Sigmoid colon (tissue), 7 donors: ENCODE results near the gene USHBP1. TPM values are rescaled to one million over a fixed set of nuclear protein-coding genes. Genes with fewer than 3 reads are reported as not detected.
A peak's percentile ranks its signal among the peaks of the same experiment; 100 is the strongest.

Experiments
- DNase-seq: peaks from one replicate; pipeline ENCODE4 v3.0.0-alpha.2; 2019
- H3K27ac ChIP-seq, 4 donors: fragments of 200-600 bp; sonication (generic); one replicate each; pipeline ENCODE4 v1.5.1; 2016 to 2019; ENCODE audit warnings: mild to moderate bottlenecking in 1 of 4
- H3K27me3 ChIP-seq, 3 donors: fragments of 200-600 bp; sonication (generic); one replicate each; pipeline ENCODE4 v1.5.1; 2019; ENCODE audit warnings: mild to moderate bottlenecking in 1 of 3
- H3K36me3 ChIP-seq, 4 donors: fragments of 200-600 bp; sonication (generic); one replicate each; pipeline ENCODE4 v1.5.1; 2016 to 2019
- H3K4me1 ChIP-seq, 4 donors: fragments of 200-600 bp; sonication (generic); one replicate each; pipeline ENCODE4 v1.5.1; 2017 to 2019
- H3K4me3 ChIP-seq, 4 donors: fragments of 200-600 bp; sonication (generic); one replicate each; pipeline ENCODE4 v1.5.1; 2017 to 2019; ENCODE audit warnings: mild to moderate bottlenecking in 2 of 4, moderate library complexity in 1 of 4
- H3K9me3 ChIP-seq, 4 donors: fragments of 200-600 bp in 3 of 4; sonication (generic) in 3 of 4; one replicate each; pipeline versions ENCODE4 v1.5.1 to v1.6.1; 2013 to 2019
- EP300 ChIP-seq, 4 donors: sonication (generic); formaldehyde crosslinking; IDR thresholded peaks; one replicate each; pipeline ENCODE4 v1.6.1; 2017; ENCODE audit warnings: antibody characterized with exemption in 4 of 4
- POLR2A ChIP-seq, 2 donors: fragments of 450-650 bp; IDR thresholded peaks; one replicate each; pipeline ENCODE4 v1.6.1; 2016; ENCODE audit warnings: antibody characterized with exemption in 2 of 2, mild to moderate bottlenecking in 2 of 2, moderate library complexity in 2 of 2
- POLR2AphosphoS5 ChIP-seq, 4 donors: sonication (generic); formaldehyde crosslinking; IDR thresholded peaks; one replicate each; pipeline ENCODE4 v1.6.1; 2017; ENCODE audit warnings: antibody characterized with exemption in 4 of 4
- WGBS, 2 donors: extraction: QIAGEN DNeasy Blood & Tissue Kit; methylation state at CpG; one replicate each; pipeline ENCODE4 v1.1.7; 2013; 5-methylcytosine and 5-hydroxymethylcytosine counted together
- intact Hi-C: fragments of 100-400 bp; cut with DNase I; formaldehyde crosslinking; loops from one replicate; pipeline ENCODE4 v1.15.1; 2023
- polyA plus RNA-seq, 3 donors: library from polyadenylated mRNA; stranded (reverse); fragments of 200-250 nt; gene quantifications; one replicate each; pipeline ENCODE4 v1.2.3, GENCODE V29; 2013
- total RNA-seq, 4 donors: library from RNA; depleted of rRNA; stranded (reverse); fragments of >200 nt; gene quantifications; one replicate each; pipeline ENCODE4 v1.1.0, GENCODE V29; 2016
- TF ChIP-seq, protein P1 (sequence below), 4 experiments: fragments of 450-650 bp in 3 of 4; fragments of 200-600 bp in 1 of 4; IDR thresholded peaks; one replicate each; pipeline ENCODE4 v1.5.1; 2016 to 2019; ENCODE audit warnings: antibody characterized with exemption in 4 of 4, mild to moderate bottlenecking in 3 of 4, moderate library complexity in 2 of 4
- donor health status: healthy with polysubstance abuse.
- donor health status: Bipolar disorder and iron deficiency.
- donor health status: healthy.

USHBP1 gene
- total and polyA plus RNA-seq, 7 donors: 0.23 to 18.6 (median 2.1) TPM

DNA sequence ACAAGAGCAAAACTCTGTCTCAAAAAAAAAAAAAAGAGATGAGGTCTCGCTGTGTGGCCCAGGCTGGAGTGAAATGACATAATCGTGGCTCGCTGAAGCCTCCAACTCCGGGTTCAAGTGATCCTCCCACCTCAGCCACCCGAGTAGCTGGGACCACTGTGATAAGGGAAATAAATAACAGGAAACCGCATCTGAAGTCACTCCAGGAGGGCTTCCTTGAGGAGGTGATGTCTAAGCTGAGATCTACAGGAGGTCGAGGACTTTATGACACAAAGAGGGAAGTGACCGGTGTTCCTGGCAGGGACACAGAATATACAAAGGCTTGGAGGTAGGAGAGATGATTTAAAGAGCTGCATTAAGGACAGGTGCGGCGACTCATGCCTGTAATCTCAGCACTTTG, 9.9 kb downstream of the USHBP1 start:
- intact Hi-C loops: no loop called here
- Histone ChIP-seq H3K36me3 (no peaks in the 10 kb centered on the region), H3K4me1 (no peaks in the 10 kb centered on the region), H3K27ac (no peak overlapping the region), H3K9me3 (peaks cover 0 to 2% (median 0%) of the 10 kb centered on the region in 4 donors), H3K4me3 (no peak overlapping the region), H3K27me3 (no peaks in the 10 kb centered on the region)
- DNase-seq: no peak
- 52 to 79% methylated on average over 10 of the region's 10 CpGs for WGBS, 2 donors
- TF ChIP-seq EP300 (IDR thresholded peaks at IDR 0.05): no peak
- TF ChIP-seq, protein P1, sequence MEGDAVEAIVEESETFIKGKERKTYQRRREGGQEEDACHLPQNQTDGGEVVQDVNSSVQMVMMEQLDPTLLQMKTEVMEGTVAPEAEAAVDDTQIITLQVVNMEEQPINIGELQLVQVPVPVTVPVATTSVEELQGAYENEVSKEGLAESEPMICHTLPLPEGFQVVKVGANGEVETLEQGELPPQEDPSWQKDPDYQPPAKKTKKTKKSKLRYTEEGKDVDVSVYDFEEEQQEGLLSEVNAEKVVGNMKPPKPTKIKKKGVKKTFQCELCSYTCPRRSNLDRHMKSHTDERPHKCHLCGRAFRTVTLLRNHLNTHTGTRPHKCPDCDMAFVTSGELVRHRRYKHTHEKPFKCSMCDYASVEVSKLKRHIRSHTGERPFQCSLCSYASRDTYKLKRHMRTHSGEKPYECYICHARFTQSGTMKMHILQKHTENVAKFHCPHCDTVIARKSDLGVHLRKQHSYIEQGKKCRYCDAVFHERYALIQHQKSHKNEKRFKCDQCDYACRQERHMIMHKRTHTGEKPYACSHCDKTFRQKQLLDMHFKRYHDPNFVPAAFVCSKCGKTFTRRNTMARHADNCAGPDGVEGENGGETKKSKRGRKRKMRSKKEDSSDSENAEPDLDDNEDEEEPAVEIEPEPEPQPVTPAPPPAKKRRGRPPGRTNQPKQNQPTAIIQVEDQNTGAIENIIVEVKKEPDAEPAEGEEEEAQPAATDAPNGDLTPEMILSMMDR (IDR thresholded peaks at IDR 0.05): no peak
- no peak for TF ChIP-seq POLR2A (IDR thresholded peaks at IDR 0.05)
- TF ChIP-seq POLR2AphosphoS5 (IDR thresholded peaks at IDR 0.05): no peak

DNA sequence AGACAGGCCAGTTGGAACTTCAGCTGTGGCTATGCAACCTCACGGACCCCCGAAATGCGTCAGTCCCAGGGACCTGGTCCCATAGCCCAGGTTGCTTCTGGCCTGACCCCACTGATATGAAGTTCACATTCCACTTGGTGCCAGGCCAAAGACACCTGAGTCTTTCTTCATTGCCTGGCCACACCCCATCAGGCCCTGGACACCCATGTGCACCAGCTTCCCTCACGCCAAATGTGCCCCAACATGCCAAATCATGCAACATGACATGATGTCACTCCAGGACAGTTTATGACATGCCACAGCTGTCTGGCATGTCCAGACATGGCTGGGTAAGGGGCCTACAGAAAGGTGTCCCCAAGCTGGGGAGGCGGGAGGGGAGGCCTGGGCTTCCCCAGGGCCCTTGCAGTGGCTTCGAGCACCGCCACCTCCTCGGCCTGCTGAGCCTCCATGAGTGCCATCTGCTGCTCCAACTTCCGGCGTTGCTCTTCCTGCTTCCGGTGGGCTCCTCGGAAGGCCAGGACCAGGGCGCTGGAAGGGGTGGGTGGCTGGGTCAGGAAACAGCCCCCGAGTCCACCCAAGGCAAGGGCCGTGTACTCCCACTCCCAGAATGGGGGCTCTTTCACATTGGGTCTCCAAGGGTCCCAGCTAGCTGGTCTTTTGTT, 14.5 kb downstream of the USHBP1 start:
- TF ChIP-seq EP300 (IDR thresholded peaks at IDR 0.05): no peak
- TF ChIP-seq POLR2AphosphoS5 (IDR thresholded peaks at IDR 0.05): no peak
- TF ChIP-seq POLR2A (IDR thresholded peaks at IDR 0.05): no peak
- TF ChIP-seq, protein P1 (IDR thresholded peaks at IDR 0.05): no peak
- H3K36me3 ChIP-seq: no peaks in the 10 kb centered on the region
- H3K27ac ChIP-seq: no peak overlapping the region
- H3K9me3 ChIP-seq: no peaks in the 10 kb centered on the region
- intact Hi-C loops: loop anchor here (5.0 kb wide), 2 partner anchors 32 to 57 kb away; partner anchors contain the start of genes ANKLE1, DDA1 and MRPL34
- H3K4me1 ChIP-seq: peaks cover 0 to 13% (median 10%) of the 10 kb centered on the region in 4 donors
- no peak overlapping the region for H3K4me3 ChIP-seq
- 78 to 86% methylated on average over 15 of the region's 15 CpGs for WGBS, 2 donors
- no peak for DNase-seq
- H3K27me3 ChIP-seq: no peaks in the 10 kb centered on the region

DNA sequence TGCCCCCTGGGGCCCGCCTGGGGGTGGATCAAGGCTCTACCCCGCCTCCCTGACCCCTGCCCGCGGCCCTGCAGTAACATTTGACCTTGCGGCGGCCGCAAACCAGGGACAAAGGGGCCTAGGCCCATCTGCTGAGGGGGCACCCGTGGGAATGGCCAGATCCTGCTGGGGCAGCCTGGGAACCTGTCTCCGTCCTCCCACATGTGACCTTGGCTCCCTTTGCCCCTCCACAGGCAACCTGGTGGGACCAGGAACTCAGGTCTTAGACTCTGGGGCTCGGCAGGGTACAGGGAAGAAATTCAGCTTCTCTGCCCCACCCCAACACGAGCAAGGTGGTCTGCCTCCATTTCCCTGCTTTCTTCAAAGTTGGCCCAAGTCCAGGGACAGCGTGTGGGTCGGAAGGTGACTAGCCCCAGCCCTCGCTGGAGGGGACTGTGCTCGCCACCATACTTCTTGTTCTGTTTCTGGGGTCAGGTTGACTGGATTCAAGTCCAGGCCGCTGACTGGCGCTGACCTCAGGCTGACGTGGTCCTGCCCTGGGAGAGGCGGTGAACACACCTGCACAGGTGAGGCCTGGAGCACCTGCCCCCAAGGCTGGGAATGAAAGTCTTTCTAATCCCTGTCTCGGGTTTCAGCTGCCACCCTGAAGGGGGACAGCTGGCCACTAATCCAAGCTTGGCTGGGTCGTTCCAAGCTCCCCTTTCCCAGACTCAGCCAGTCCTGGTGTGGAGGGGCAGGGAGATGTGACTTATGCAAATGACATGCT, 16.4 kb downstream of the USHBP1 start:
- H3K27ac ChIP-seq: peak overlapping the region in 1 of 4 donors; percentile 8
- no peaks in the 10 kb centered on the region for H3K9me3 ChIP-seq
- intact Hi-C loops: loop anchor here (5.0 kb wide), 2 partner anchors 34 to 59 kb away; partner anchors contain the start of genes ANKLE1, DDA1 and MRPL34
- TF ChIP-seq POLR2A (IDR thresholded peaks at IDR 0.05) (no peak), EP300 (IDR thresholded peaks at IDR 0.05) (no peak), POLR2AphosphoS5 (IDR thresholded peaks at IDR 0.05) (no peak)
- TF ChIP-seq, protein P1 (IDR thresholded peaks at IDR 0.05): no peak
- H3K4me1 ChIP-seq: peaks cover 0 to 28% (median 20%) of the 10 kb centered on the region in 4 donors
- no peaks in the 10 kb centered on the region for H3K27me3 ChIP-seq
- WGBS, 2 donors: 28 to 68% methylated on average over 21 of the region's 21 CpGs
- no peaks in the 10 kb centered on the region for H3K36me3 ChIP-seq
- H3K4me3 ChIP-seq: no peak overlapping the region
- DNase-seq: no peak

DNA sequence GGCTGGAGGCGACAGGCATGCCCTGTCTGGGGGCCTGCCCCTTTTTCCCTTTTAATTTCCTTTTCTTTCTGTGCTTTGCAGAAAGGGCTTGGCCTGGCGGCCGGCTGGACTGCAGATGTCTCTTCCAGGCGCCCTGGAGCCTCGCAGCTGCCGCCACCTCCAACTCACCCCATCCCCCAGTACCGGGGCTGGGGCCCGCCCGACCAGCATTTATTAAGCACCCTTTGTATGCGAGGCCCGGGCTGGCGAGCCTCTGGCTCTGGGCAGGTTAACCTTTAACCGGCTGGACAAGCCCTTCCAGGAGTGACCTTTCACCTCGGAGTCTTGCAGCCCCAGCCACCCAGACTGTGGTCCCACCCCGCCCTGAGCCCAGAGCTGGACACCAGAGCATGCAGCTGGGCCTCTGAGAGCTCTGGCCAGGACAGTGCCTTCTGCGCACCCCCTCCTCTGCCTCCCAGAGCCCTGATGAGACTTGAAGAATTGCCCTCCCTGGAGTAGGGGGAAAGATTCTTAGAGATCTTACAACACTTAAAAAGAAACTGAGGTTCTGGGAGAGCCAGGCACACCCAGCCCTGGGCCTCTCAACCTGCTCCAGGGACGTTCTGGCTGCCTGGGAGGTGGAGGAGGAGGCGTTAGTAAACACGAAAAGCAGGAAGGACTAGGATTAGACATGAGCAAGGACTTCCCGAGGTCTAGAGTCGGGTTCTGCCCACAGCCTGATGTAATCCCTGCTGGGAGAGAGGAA, 17.7 kb downstream of the USHBP1 start:
- no peak for DNase-seq

More for the DNA sequence above, 17.7 kb downstream of the USHBP1 start:
- Histone ChIP-seq H3K4me1 (peaks cover 0 to 42% (median 31%) of the 10 kb centered on the region in 4 donors), H3K27me3 (no peaks in the 10 kb centered on the region), H3K27ac (peak overlapping the region; percentile 81 to 88 (median 84)), H3K36me3 (no peaks in the 10 kb centered on the region), H3K4me3 (peak overlapping the region; percentile 46 to 95 (median 84)), H3K9me3 (no peaks in the 10 kb centered on the region)
- intact Hi-C loops: loop anchor here (5.0 kb wide), 2 partner anchors 35 to 60 kb away; partner anchors contain the start of genes ANKLE1, DDA1 and MRPL34
- WGBS, 2 donors: 6 to 20% methylated on average over 21 of the region's 21 CpGs
- TF ChIP-seq POLR2AphosphoS5 (IDR thresholded peaks at IDR 0.05) (peak in 1 of 4 donors; percentile 18), EP300 (IDR thresholded peaks at IDR 0.05) (no peak)
